Stimulated activated CD8-positive, alpha-beta memory T cell treated with anti-CD3 and anti-CD28 coated beads, Interleukin-15, amount 100 ng/mL, for 24 hours (primary cell): Measurements from ENCODE around the gene TMEM151B.
A peak's percentile ranks its signal among the peaks of the same experiment; 100 is the strongest.

Experiments
- DNase-seq: peaks from one replicate; pipeline ENCODE4 v3.0.0-alpha.2; 2020; ENCODE audit warnings: low read depth

TMEM151B gene

DNA sequence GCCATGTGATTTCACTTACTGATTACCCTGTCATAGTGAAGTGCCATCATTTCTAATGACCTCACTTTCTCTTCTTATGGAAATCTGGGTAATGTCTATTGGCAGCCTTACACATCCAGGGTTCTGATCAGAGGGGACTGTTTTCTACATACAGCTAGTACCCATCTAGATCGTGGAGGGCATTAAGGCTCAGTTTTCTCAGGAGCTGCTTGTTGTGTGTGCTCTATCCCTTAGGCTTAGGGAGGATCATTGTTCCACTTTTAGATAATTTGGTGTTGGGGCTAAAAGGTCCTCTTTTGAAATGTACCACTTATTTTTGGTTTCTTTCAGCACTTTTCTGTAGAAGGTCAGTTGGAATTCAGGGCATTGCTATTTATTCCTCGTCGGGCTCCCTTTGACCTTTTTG lies 19.5 kb upstream of the TMEM151B start:
- no peak for DNase-seq

DNA sequence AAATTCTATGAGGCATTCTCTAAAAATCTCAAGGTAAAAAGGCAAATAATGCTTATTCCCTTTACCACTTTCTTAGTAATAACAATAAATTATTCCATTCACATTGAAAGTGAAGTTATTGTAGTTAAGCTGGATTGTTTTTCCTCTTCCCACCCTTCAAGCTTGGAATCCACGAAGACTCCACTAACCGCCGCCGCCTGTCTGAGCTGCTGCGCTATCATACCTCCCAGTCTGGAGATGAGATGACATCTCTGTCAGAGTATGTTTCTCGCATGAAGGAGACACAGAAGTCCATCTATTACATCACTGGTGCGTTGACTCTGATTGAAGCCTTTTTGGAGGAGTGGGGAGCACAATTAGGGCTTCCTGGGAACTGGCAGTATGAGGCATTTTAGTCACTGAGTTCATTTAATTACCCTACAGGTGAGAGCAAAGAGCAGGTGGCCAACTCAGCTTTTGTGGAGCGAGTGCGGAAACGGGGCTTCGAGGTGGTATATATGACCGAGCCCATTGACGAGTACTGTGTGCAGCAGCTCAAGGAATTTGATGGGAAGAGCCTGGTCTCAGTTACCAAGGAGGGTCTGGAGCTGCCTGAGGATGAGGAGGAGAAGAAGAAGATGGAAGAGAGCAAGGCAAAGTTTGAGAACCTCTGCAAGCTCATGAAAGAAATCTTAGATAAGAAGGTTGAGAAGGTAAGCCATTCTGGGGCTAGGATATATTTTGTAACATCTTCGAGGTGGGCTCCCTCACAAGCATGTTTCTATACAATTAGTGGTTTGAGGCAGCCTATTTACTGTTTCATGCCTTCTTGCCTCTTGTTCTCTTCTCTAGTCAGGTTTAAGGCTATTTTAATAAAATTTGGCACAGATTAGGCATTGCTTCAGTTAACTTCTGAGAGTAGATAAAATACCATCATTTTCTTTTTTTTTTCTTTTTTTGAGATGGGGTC lies 18.4 kb upstream of the TMEM151B start:
- DNase-seq = no peak

DNA sequence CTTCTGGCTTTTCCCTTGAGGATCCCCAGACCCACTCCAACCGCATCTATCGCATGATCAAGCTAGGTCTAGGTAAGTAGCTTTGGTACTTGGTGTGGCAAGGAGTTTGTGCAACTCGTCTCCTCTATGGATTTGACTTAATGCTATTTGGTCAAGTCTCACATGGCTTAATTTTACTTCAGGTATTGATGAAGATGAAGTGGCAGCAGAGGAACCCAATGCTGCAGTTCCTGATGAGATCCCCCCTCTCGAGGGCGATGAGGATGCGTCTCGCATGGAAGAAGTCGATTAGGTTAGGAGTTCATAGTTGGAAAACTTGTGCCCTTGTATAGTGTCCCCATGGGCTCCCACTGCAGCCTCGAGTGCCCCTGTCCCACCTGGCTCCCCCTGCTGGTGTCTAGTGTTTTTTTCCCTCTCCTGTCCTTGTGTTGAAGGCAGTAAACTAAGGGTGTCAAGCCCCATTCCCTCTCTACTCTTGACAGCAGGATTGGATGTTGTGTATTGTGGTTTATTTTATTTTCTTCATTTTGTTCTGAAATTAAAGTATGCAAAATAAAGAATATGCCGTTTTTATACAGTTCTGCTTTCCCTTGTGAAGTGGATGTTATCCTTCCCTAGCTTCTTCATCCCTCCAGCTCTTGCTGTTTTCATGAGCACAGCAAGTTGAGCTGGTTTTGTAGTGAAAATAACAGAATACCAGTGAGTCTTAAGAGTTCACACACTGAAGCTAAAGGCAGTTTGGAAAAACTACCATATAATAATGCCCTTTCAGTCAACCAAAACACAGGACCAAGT lies 16.7 kb upstream of the TMEM151B start:
- no peak for DNase-seq

DNA sequence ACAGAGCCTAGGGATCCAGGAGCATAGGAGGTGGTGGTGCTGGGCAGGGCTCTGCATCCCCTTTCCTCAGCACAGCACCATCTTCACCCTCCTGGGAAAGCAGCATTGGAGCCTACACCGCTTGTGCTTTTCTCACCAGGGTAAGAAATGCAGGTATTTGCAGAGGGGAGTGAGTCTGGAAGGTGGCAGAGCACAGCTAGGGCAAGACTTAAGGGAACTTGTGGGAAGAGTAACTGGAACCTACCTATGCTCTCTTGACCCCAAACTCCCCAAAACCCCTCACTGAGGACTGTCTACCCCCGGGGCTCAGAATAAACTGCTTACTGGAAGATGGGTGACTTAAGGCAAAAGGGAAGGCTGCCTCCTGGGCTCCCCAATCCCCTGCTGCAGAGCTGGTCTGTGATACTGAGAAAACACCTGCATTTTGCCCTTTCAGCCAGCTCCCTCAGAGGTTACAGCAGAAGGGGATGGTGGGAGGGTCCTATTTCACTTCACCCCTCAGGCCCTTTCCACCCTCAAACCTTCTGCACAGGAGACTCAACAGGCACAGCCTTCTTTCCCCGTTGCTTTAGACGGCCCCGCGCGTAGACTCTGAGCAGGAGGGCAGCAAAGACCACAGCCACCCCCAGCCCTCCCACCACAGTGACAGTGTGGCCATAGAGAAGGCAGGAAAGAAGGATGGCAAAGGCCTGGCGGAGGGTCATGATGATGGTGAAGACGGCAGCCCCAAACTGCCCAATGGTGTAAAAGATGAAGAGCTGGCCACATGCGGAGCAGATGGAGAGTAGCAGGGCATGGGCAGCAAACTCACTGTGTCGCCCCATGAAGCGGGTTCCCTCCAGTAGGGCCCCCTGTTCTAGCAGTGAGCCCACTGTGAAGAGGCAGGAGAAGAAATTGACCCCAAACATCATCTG lies 15.8 kb upstream of the TMEM151B start:
- no peak for DNase-seq

DNA sequence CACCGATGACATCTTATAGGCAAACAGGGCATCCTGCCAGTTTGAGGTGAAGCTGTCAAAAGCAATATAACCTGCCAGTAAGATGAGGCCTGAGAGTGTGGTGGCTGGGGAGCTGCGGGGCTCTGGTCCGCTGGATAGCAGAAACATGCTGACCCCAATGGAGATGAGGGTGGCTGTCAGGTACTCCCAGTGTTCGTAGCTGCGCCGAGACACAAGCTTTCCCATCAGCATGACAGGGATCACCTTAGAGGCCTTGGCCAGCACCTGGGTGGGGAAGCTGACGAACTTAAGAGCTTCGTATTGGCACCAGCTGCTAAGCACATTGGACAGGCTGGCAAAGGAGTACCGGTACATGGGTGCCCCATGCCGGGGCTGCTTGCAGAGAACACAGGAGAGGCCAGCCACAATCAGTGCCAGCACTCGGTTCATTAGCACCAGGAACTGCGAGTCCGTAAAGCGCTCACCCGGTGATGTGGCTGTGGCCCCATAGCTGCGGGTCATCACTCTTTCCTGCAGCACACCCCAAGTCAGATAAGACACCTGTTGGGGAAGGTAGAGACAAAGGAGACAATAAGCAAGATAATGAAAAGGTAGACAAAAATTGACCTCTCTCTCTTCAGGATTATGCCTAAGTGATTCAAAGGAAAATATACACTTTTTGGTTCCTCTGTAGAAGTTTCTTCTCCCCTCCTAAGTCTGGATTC lies 15.0 kb upstream of the TMEM151B start:
- no peak for DNase-seq

DNA sequence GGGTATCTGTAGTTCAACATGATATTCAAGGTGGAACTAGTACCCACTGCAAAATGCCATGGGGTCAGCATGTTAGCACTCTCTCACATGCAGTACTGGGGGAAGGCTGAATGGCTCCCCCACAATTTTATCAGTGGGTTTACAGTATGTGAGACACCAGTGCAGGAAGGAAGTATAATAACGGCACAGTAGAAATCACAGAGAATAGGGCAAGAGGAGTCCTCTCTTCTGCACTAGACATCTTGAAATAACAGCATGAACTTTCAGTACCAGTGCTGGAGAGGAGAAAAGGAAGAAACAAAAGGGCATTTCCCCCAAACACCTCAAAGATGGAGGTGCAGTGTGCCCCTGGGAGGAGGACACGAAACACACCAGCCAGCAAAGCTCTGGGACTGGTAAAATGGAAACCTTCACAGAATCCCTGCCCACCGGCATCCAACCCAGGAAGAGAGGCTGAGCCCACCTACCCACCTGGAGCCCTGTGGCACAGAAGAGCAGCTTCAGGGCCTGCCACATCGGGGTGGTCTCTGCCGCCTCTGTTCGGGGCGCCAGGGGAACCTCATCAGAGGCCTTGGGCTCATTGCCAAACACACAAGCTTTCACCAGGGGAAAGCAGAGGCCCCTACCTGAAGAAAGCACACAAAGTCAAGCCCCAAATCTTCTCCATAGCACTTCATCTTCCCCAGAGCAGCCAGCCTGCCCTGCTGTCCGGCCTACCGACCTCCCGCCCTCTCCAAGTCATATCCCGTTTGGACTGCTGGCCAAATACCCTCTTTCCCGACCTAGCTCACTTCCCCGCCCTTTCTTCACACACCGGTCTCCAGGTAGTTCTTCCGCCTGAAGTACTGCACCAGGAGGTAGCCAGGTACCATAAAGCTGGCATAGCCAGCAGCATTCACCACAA lies 14.1 kb upstream of the TMEM151B start:
- no peak for DNase-seq

DNA sequence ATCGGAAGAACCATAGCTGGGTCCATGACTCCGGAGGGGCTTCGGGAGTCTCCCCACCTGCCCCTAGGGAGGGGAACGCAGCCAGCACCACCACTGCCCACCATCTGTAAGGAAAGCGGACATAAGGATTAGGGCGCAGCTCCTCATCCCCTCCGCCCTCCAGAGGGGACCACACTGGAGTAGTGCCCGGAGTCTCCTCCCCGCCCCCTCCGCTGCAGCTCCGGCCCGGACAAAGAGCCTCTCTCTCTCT lies 13.6 kb upstream of the TMEM151B start:
- DNase-seq = no peak

DNA sequence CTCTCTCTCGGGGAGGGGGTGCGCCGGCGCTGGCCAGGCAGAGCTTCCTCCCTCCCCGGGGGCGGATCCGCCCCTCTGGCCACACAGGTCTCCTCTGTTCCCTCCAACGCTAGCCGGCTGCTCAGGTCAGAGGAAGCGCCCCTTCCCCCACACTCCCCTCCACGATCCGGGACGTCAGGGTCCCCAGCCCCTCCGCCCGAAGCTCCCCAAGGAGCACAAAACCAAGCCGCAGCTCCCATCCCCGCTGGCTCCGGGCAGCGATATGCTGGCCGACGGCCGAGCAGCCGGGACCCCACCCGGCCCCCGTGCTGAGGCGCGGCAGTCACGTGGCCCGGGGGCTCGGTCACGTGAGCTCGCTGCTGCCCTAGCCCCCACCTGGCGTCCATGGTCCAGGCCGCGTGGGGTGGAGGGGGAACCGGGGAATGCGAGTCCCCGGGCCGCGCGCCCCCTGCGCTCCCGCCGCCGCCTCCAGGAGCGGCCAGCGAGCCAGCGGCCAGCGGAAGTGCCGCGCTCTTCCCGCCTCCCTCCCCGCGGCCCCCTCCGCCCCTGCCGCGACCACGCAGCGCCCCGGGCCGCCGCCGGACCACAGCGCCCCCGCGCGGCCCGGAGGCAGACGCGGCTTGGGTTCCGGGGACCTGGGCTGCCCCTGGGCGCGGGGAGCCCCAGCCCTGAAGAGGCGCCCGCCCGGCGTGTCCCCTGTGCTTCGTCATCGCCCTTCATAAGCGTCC lies 13.1 kb upstream of the TMEM151B start, which contains the start of gene SLC35B2:
Gene SLC35B2 (minus strand): TSS at position 504 of the 728 bp plus-strand sequence. CDS start 118 bp downstream, at position 386.
- peak; percentile 48 for DNase-seq

DNA sequence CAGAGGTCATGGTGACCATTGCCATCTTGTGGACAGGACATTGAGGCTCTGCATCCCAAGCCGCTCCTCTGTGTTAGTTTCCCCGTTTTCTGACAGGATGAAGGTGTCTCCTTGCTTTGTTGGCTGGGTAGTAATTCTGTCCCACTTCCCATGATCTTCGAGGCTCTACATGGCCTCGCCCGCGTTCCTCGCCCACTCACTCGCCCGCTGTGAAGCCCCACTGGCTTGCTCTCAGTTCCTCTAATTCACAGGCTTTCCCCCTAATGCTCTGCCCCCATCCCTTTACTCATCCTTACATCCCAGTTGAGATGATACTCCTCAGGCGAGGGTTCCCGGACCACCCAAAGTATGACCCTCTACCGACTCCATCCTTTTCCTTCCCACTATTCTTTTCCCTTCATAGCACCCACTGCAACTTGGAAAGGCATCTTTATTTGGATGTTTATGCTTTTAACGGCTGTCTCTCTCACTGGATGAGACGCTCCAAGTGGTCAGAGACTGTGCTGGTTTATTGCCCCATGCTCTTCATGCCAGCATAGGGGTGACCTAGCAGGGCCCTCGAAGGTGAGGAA lies 12.4 kb upstream of the TMEM151B start:
- DNase-seq = no peak

DNA sequence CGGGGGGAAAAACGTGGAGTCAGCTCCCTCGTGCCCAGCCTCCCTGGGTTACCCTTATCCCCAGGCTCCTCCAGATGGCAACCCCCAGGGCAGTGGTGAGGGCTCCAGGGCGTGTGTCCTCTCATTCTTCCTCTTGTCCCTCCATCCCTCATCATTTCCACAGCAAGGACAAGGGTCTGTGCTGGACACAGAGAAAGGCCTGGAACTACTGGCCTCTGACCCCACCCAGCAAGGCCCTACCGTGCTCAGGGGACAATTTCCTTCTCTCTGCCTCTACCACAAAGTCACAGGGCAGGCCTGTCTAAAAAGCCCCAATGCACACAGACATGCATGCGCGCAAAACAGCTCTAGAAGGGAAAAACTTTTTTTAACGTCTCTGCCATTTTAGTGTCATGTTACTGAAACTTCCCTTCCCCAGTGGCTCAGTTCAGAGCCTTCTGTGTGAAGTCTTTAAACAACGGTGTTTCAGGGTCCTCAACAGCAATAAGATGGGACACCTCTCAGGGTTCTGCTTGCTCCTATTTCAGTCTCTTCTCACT lies 11.9 kb upstream of the TMEM151B start:
- no peak for DNase-seq

DNA sequence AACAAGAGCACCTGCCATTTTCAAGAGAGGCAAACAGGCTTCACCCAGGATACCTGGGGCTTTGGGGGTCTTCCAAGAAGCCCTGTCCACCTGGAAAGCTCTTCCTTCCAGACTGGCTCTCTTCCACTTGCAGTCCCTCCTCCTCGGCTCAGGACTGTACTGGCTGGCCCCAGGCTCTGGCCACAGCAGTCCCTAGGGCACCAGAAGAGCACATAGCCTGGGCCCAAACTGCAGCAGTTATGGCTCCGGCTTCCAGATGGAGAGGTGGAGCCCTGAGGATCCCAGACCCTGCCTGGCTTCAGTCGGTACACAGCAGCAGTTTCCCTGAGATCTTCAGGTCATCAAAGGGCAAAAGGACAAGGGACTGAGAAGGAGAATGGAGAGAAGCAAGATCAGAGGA lies 11.3 kb upstream of the TMEM151B start:
- DNase-seq = no peak

DNA sequence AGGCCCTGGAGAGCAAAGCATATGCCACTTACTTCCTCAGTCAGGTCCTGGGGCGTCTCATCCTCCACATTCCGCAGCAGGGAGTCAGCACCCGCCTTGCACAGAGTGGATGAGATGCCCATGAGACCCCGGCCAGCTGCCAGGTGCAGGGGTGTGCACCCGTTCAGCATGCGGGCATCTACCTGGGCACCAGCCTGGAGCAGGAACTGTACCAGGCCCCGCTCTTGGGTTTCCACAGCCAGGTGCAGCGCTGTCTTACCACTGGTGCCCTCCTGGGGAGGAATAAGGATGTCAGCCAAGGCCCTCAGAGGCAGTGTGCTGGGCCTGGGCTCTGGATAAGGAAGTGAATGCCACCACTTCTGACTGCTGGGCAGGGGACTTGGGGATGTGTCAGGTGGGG lies 10.2 kb upstream of the TMEM151B start:
- DNase-seq = no peak

DNA sequence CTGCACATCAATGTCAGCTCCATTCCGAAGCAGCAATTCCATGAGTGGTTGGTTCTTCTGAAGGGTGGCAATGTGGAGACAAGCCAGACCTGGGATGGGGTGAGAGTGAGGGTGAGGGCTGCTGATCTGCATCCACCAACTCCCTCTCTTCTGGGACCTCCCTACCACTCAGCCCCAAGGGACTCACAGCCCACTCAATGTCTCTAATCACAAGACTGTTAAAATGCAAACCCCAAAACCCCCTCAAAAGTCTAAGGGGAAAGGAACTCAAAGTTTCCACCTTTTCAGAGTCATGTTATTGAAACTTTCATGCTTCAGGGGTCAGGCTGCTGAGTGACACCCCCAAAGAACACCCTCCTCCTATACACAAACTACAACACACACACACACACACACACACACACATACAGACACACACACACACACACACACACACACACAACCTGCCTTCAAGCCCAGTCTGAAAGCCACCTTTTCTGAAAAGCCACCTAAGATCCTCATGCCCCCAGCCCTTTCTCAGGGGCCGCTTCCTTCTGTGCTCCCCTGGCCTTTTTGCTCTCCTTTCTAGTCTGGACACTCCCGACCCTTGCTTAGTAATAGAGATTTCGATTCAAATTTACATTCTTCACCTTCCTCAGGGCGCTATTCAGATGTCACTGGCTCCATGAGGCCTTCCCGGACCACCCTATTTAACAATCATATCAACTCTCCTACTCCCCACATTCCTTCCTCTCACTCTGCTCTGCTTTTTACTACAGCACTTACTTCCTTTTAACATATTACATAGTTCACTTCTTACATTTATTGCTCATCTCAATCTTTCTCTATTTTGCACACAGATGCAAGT lies 9.6 kb upstream of the TMEM151B start:
- no peak for DNase-seq

DNA sequence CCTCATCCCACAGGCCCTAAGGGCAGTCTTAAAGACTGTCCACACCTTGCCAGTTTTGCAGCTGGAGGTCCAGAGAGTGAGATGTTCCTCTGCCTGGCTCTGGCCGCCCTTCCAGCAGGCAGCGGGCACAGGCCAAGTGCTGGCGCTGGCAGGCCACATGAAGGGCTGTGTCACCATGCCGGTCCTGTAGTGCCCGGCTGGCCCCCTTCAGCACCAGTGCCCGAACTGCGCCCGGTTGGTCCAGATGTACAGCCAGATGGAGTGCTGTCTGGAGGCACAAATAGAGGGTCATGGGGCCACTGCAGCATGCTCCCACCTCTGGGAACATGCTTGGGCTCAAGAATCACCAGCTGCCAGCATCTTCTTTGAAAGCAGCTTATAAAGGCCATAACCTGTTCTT lies 8.7 kb upstream of the TMEM151B start:
- DNase-seq = no peak

DNA sequence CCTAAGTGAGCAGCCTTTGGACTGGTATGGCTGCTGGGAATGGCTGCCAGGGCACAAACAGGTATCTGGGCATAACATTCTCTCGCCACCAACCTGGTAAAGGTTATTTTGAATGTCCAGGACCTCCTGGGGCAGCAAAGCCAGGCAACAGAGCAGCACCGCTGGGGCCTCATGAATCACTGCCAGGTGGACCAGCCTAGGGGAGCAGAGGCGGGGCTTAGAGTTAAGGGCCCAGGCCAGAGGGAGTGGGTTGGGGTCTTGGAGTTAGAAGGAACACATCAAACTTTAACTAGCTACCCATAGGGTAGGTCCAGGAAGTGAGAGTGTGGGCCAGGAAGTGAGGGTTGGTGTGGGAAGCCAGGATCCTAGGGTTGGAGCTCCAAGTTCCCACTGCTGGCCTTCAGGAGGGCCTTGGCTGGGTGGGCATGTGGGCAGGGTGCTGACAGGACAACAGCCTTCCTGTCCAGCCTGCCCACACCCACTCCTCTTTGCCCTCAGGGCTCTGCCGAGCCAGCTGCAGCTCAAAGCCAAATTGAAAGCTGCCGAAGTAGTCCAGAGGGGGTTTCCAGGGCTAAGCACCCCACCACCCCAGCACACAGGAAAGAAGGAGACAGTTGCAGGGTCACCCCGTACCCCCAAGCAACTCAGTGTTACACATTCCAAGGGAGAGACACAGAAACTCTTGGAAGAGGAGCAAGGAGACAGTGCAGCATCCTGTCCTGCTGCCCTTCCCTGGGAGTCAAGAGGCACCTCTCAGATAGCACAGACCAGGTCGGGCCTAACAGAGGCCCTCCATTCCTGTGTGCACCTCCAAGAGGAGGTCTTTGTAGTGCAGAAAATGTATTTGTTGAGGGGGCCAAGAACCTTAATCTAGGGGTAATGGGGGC lies 7.5 kb upstream of the TMEM151B start:
- DNase-seq = no peak

DNA sequence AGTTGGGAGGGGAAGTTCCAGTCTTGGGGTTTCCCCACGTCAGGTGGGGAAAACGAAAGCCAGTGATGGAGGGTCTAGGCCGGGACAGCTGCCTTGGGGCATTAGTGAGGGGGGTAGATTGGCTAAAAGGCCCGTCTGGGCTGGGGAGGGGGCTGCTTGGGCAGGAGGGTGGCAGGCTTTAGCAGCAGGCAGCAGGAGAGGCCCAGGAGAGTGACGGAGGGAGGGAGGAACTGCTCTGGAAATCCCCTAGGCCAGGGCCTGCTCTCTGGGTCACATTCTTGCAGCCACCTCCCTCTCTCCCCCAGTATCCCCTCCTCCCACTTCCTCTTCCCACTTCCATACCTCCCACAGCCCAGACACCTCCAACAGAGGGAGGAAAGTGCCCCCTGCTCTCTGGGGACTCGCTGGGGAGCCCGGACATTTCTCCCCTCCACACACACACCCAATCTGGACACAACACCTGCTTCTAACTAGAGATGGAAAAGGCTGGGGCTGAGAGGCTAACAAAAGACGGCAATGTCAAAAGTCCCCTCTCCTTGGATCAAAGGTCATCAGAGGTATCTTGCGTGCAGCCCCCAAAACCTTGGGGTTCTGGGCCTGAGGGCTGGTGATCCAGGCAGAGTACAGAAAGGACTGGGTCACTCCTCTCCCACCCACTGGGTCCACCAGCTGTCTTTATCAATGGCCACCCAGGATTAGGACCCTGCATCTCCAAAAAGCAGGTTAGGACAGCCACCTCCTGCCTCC lies 6.7 kb upstream of the TMEM151B start:
- no peak for DNase-seq
